Measurements from ENCODE around the gene NPBWR2.

DNA sequence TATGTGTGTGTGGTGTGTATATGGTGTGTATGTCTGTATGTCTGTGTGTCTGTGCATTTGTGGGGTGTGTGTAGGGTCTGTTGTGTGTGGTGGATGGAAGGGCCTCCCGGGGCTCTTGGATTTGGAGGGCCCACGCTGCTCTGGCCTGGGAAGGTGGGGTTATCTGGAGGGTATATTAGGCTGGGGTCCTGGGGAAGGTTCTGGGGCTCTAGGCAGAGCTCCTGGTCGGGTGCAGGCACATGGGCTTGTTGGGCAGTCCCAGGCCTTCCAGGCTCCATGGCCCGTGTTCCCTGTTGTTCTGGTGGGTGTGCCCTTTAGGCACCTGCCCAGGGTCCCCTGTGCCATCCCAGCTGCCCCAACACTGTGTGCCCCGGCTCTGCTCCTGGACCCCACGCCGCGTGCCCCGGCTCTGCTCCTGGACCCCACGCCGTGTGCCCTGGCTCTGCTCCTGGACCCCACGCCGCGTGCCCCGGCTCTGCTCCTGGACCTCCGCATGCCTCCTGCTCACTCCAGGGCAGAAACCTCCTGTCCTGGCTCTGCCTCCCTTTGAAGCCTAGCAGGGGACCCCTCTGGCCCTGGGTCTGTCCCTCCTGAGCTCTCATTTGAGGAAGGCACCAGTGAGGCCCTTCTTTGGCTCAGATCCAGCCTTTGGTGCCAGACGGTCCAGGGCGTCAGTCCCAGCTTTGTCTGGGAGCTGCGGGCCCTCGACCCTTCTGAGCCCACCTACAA is 46.7 kb upstream of the NPBWR2 start:
- TF ChIP-seq POLR2A (IDR thresholded peaks at IDR 0.05; ENCODE audit: low read length) = no peak
- TF ChIP-seq GATA1 (IDR thresholded peaks at IDR 0.05; ENCODE audit: low read depth, low read length) = no peak
